Measurements from ENCODE around the gene RETN. TPM values are rescaled to one million over a fixed set of nuclear protein-coding genes. Genes with fewer than 3 reads are reported as not detected.

The RETN gene
- total and polyA plus RNA-seq, 2 donors, result 2.3 to 17.8 TPM

- H3K4me1 ChIP-seq (ENCODE audit: insufficient read depth), result no peaks in the 10 kb centered on the region
- WGBS, result 92% methylated on average over 40 of the region's 40 CpGs
- H3K36me3 ChIP-seq (ENCODE audit: insufficient read depth), result no peaks in the 10 kb centered on the region
- no peak overlapping the region for H3K4me3 ChIP-seq (ENCODE audit: low read depth, low read length)
- DNase-seq (ENCODE audit: extremely low spot score), result no peak
- H3K27ac ChIP-seq (ENCODE audit: low read depth), result no peak overlapping the region
Observed at GRCh38 chr19:7632340-7633203, 36.3 kb upstream of the RETN start.

GRCh38 chr19:7633698-7634097, 35.2 kb upstream of the RETN start, which contains the start of gene PCP2:
Gene PCP2, minus strand, starts transcription at chr19:7633719. Its CDS starts 262 bp downstream, at chr19:7633457.
- H3K27ac ChIP-seq (ENCODE audit: low read depth), result no peak within 1 kb of the TSS
- no peak for DNase-seq (ENCODE audit: extremely low spot score)
- WGBS, result 48% methylated on average over 2 of the region's 2 CpGs
- no peaks in the 10 kb centered on the region for H3K36me3 ChIP-seq (ENCODE audit: insufficient read depth)
- no peaks in the 10 kb centered on the region for H3K4me1 ChIP-seq (ENCODE audit: insufficient read depth)
- H3K4me3 ChIP-seq (ENCODE audit: low read depth, low read length), result no peak within 1 kb of the TSS

GRCh38 chr19:7635670-7636069, 33.2 kb upstream of the RETN start:
- no peaks in the 10 kb centered on the region for H3K4me1 ChIP-seq (ENCODE audit: insufficient read depth)
- no peak overlapping the region for H3K4me3 ChIP-seq (ENCODE audit: low read depth, low read length)
- H3K27ac ChIP-seq (ENCODE audit: low read depth), result no peak overlapping the region
- no peaks in the 10 kb centered on the region for H3K36me3 ChIP-seq (ENCODE audit: insufficient read depth)
- WGBS, result 65% methylated on average over 6 of the region's 6 CpGs
- no peak for DNase-seq (ENCODE audit: extremely low spot score)

- Histone ChIP-seq H3K4me3 (ENCODE audit: low read depth, low read length) (no peak overlapping the region), H3K36me3 (ENCODE audit: insufficient read depth) (no peaks in the 10 kb centered on the region), H3K27ac (ENCODE audit: low read depth) (no peak overlapping the region), H3K4me1 (ENCODE audit: insufficient read depth) (no peaks in the 10 kb centered on the region)
- no peak for DNase-seq (ENCODE audit: extremely low spot score)
- WGBS, result 66% methylated on average over 16 of the region's 16 CpGs
Observed at GRCh38 chr19:7636317-7636690, 32.5 kb upstream of the RETN start.

GRCh38 chr19:7636691-7637373, 32.0 kb upstream of the RETN start, which contains the start of gene STXBP2:
Gene STXBP2, plus strand, starts transcription at chr19:7637110. Its CDS starts 40 bp downstream, at chr19:7637150.
- 6% methylated on average over 61 of the region's 61 CpGs for WGBS
- DNase-seq (ENCODE audit: extremely low spot score), result no peak
- no peaks in the 10 kb centered on the region for H3K36me3 ChIP-seq (ENCODE audit: insufficient read depth)
- H3K4me1 ChIP-seq (ENCODE audit: insufficient read depth), result no peaks in the 10 kb centered on the region
- H3K27ac ChIP-seq (ENCODE audit: low read depth), result peak within 1 kb of the TSS; percentile 67
- peak within 1 kb of the TSS; percentile 47 for H3K4me3 ChIP-seq (ENCODE audit: low read depth, low read length)

- Histone ChIP-seq H3K4me3 (ENCODE audit: low read depth, low read length) (peak overlapping the region; percentile 47), H3K4me1 (ENCODE audit: insufficient read depth) (no peaks in the 10 kb centered on the region), H3K27ac (ENCODE audit: low read depth) (peak overlapping the region; percentile 67), H3K36me3 (ENCODE audit: insufficient read depth) (no peaks in the 10 kb centered on the region)
- 36% methylated on average over 30 of the region's 30 CpGs for whole genome bisulfite sequencing
- DNase-seq (ENCODE audit: extremely low spot score), result no peak
Observed at GRCh38 chr19:7637374-7638256, 31.2 kb upstream of the RETN start.

GRCh38 chr19:7638802-7639465, 29.9 kb upstream of the RETN start:
- H3K27ac ChIP-seq (ENCODE audit: low read depth), result no peak overlapping the region
- H3K36me3 ChIP-seq (ENCODE audit: insufficient read depth), result no peaks in the 10 kb centered on the region
- WGBS, result 68% methylated on average over 12 of the region's 12 CpGs
- H3K4me1 ChIP-seq (ENCODE audit: insufficient read depth), result no peaks in the 10 kb centered on the region
- H3K4me3 ChIP-seq (ENCODE audit: low read depth, low read length), result no peak overlapping the region
- no peak for DNase-seq (ENCODE audit: extremely low spot score)

GRCh38 chr19:7639863-7640348, 28.9 kb upstream of the RETN start:
- Histone ChIP-seq H3K36me3 (ENCODE audit: insufficient read depth) (no peaks in the 10 kb centered on the region), H3K4me1 (ENCODE audit: insufficient read depth) (no peaks in the 10 kb centered on the region), H3K27ac (ENCODE audit: low read depth) (no peak overlapping the region), H3K4me3 (ENCODE audit: low read depth, low read length) (no peak overlapping the region)
- DNase-seq (ENCODE audit: extremely low spot score), result no peak
- 96% methylated on average over 13 of the region's 13 CpGs for WGBS

- H3K27ac ChIP-seq (ENCODE audit: low read depth), result no peak overlapping the region
- DNase-seq (ENCODE audit: extremely low spot score), result no peak
- H3K4me3 ChIP-seq (ENCODE audit: low read depth, low read length), result no peak overlapping the region
- no peaks in the 10 kb centered on the region for H3K36me3 ChIP-seq (ENCODE audit: insufficient read depth)
- H3K4me1 ChIP-seq (ENCODE audit: insufficient read depth), result no peaks in the 10 kb centered on the region
- 88% methylated on average over 11 of the region's 11 CpGs for WGBS
Observed at GRCh38 chr19:7640803-7641202, 28.0 kb upstream of the RETN start.

GRCh38 chr19:7641290-7642276, 27.3 kb upstream of the RETN start:
- 84% methylated on average over 43 of the region's 43 CpGs for WGBS

GRCh38 chr19:7642295-7643030, 26.4 kb upstream of the RETN start:
- H3K4me3 ChIP-seq (ENCODE audit: low read depth, low read length), result no peak overlapping the region
- H3K4me1 ChIP-seq (ENCODE audit: insufficient read depth), result no peaks in the 10 kb centered on the region
- WGBS, result 90% methylated on average over 27 of the region's 27 CpGs
- no peak overlapping the region for H3K27ac ChIP-seq (ENCODE audit: low read depth)
- no peaks in the 10 kb centered on the region for H3K36me3 ChIP-seq (ENCODE audit: insufficient read depth)
- no peak for DNase-seq (ENCODE audit: extremely low spot score)

More at GRCh38 chr19:7641290-7642276, 27.3 kb upstream of the RETN start:
- H3K4me1 ChIP-seq (ENCODE audit: insufficient read depth), result no peaks in the 10 kb centered on the region
- H3K27ac ChIP-seq (ENCODE audit: low read depth), result no peak overlapping the region
- no peak overlapping the region for H3K4me3 ChIP-seq (ENCODE audit: low read depth, low read length)
- DNase-seq (ENCODE audit: extremely low spot score), result no peak
- H3K36me3 ChIP-seq (ENCODE audit: insufficient read depth), result no peaks in the 10 kb centered on the region

Measured in urinary bladder (tissue), 4 donors.